Mucosa of descending colon (tissue), 3 donors: ENCODE data around the gene IGLON5. TPM values are rescaled to one million over a fixed set of nuclear protein-coding genes. Genes with fewer than 3 reads are reported as not detected.

Experiments
- ATAC-seq: fragments of 200-7000 bp; cut with Tn5 transposase; one replicate; pipeline ENCODE4 v1.9.1; 2020; ENCODE audit warnings: mild to moderate bottlenecking, moderate library complexity
- DNase-seq, 3 donors: peaks; one replicate each; pipeline ENCODE4 v3.0.0-alpha.2; 2020
- H3K36me3 ChIP-seq: fragments of 200-600 bp; one replicate; pipeline ENCODE4 v1.8.0; 2021; ENCODE audit warnings: low read depth, mild to moderate bottlenecking
- H3K4me1 ChIP-seq: fragments of 200-600 bp; one replicate; pipeline ENCODE4 v1.8.0; 2021; ENCODE audit warnings: low read depth, mild to moderate bottlenecking
- H3K4me3 ChIP-seq: fragments of 200-600 bp; one replicate; pipeline ENCODE4 v1.8.0; 2021; ENCODE audit warnings: mild to moderate bottlenecking
- H3K9me3 ChIP-seq: fragments of 200-600 bp; one replicate; pipeline ENCODE4 v1.8.0; 2021; ENCODE audit warnings: mild to moderate bottlenecking
- intact Hi-C, 2 donors: fragments of 100-400 bp; cut with DNase I in 1 of 2; cut with micrococcal nuclease in 1 of 2; formaldehyde crosslinking; loops; one replicate each; pipeline versions ENCODE4 v1.11.0 to v1.11.1; 2022; cut with DNase I, micrococcal nuclease
- total RNA-seq, 3 donors: library from RNA; stranded (reverse); fragmentation: NEBNext Ultra II Directional in 2 of 3; extraction: Animal tissue kit (Norgen Biotek cat#: 25700) in 2 of 3; gene quantifications; one replicate each; pipeline versions ENCODE4 v1.2.1 to v1.2.4, GENCODE V29; 2021 to 2023
- TF ChIP-seq, protein P1 (sequence below): fragments of 200-600 bp; IDR thresholded peaks from one replicate; pipeline ENCODE4 v1.8.0; 2022; ENCODE audit warnings: antibody characterized with exemption, mild to moderate bottlenecking
- donor health status: DM: no; HTN: no; CAD: no; lungs with moderate emphysema.
- donor health status: DM: no; HTN: no; CAD: no.
- donor health status: DM: no; HTN: yes; CAD: no.

IGLON5 gene
- total RNA-seq, 3 donors from 2014 or later: 0.44 TPM; not detected in 2

DNA sequence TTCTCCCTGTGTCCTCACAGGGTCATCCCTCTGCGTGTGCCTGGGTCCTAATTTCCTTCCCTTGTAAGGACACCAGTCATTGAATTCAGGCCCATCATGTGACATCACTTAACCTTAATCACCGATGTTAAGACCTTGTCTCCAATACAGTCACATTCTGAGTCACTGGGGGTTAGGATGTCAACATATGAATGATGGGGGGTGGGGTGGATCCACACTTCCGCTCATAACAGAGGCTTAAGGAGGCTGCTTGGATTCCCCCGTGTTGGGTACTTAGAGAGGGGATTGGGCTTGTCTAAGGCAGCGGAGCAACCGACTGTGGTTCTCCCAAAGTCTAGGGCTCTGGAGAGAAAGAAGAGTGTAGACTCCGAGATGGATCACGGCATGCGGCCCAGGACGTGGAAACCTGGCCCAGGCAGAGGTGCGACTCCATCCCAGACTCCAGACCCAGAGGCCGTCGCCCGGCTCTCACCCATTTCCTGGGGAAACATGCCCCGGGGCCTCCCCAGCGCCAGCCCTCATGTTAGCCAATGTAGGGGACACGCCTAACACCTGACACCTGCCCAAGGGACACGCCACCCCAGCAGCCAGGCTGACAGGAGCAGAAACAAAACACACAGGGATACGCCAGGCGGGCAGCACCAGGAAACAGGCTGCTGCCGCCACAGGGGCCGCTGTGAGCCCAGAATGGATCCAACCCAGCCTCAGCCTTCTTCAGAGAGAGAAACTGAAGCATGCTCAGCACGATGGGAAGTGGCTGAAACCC is 17.1 kb upstream of the IGLON5 start:
- Histone ChIP-seq H3K4me3 (no peak overlapping the region), H3K4me1 (no peaks in the 10 kb centered on the region), H3K9me3 (no peaks in the 10 kb centered on the region), H3K36me3 (no peaks in the 10 kb centered on the region)
- ATAC-seq: no peak
- TF ChIP-seq, protein P1, sequence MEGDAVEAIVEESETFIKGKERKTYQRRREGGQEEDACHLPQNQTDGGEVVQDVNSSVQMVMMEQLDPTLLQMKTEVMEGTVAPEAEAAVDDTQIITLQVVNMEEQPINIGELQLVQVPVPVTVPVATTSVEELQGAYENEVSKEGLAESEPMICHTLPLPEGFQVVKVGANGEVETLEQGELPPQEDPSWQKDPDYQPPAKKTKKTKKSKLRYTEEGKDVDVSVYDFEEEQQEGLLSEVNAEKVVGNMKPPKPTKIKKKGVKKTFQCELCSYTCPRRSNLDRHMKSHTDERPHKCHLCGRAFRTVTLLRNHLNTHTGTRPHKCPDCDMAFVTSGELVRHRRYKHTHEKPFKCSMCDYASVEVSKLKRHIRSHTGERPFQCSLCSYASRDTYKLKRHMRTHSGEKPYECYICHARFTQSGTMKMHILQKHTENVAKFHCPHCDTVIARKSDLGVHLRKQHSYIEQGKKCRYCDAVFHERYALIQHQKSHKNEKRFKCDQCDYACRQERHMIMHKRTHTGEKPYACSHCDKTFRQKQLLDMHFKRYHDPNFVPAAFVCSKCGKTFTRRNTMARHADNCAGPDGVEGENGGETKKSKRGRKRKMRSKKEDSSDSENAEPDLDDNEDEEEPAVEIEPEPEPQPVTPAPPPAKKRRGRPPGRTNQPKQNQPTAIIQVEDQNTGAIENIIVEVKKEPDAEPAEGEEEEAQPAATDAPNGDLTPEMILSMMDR: no peak
- intact Hi-C loops: no loop called here
- no peak for DNase-seq

DNA sequence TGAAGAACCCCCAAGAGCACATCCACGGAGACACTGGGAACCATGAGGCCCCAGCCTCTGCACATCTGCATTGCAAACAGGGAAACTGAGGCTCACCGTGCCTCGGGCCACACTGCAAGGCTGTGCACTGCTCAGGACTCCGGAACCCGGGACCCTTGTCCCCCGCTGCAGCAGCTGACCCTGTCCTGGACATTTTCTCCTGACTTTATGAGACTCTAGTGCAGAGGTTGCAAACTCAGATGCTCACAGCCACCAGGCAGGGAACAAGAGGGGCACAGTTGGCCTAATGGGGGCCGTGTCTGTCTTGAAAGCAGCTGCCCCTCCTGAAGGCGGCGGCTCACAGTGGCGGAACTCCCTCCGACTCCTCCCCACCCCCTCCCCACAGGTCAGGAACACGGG is 16.5 kb upstream of the IGLON5 start:
- intact Hi-C loops: no loop called here
- TF ChIP-seq, protein P1: no peak
- H3K36me3 ChIP-seq: no peaks in the 10 kb centered on the region

DNA sequence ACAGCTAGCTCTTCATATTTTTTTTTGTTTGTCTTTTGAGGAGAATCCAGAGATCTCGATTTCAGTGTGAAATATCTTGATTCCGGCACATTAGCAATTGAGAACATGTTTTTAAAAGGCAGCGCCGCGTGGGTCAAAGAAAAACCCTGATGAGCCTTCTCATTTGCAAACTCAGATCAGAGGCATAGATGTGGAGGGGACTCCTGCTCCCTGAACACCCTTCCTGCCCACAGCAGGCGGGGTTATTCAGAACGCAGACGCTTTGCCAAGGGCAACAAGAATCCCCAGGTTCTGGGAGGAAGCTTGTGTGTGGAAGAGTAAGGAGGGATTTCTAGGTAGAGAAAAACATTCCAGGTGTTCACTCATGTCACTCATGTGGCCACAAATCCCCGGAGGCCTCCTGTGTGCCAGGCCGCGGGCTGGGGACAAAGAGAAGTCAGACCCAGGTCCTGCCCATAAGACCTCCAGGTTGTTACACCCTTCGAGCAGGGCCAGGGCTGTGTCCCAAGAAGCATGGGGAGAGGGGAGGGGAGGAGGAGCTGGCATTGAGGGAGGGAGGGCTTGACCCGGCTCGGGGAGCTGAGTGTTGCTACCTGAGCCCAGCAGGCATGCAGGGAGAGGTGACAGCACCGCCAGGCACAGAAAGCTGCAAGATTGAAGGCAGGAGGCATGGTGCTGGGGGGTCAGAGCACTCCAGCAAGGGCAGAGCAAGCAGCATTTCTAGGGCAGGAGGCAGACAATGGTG is 15.9 kb upstream of the IGLON5 start:
- no peak for ATAC-seq
- Histone ChIP-seq H3K4me1 (no peaks in the 10 kb centered on the region), H3K4me3 (no peak overlapping the region), H3K36me3 (no peaks in the 10 kb centered on the region), H3K9me3 (no peaks in the 10 kb centered on the region)
- no peak for DNase-seq
- intact Hi-C loops: no loop called here
- TF ChIP-seq, protein P1: no peak

More for the DNA sequence above, 16.5 kb upstream of the IGLON5 start:
- H3K9me3 ChIP-seq: no peaks in the 10 kb centered on the region
- no peak overlapping the region for H3K4me3 ChIP-seq
- no peaks in the 10 kb centered on the region for H3K4me1 ChIP-seq
- ATAC-seq (no peak), DNase-seq (no peak)

- no peaks in the 10 kb centered on the region for H3K9me3 ChIP-seq
- intact Hi-C loops: no loop called here
- no peak overlapping the region for H3K4me3 ChIP-seq
- H3K4me1 ChIP-seq: no peaks in the 10 kb centered on the region
- no peak for DNase-seq
- no peaks in the 10 kb centered on the region for H3K36me3 ChIP-seq
- no peak for ATAC-seq
- TF ChIP-seq, protein P1: no peak
These were observed 14.9 kb upstream of the IGLON5 start for GRCh38 chr19:51296336-51297093.

GRCh38 chr19:51297406-51297805 is 14.0 kb upstream of the IGLON5 start:
- Histone ChIP-seq H3K4me1 (no peaks in the 10 kb centered on the region), H3K4me3 (no peak overlapping the region), H3K9me3 (peaks cover 2% of the 10 kb centered on the region), H3K36me3 (no peaks in the 10 kb centered on the region)
- ATAC-seq: no peak
- TF ChIP-seq, protein P1: no peak
- intact Hi-C loops: no loop called here
- DNase-seq: no peak
